Activated CD8-positive, alpha-beta memory T cell treated with anti-CD3 and anti-CD28 coated beads for 24 hours (primary cell): Measurements from ENCODE around the gene FYN.
"Not testable (repeated sequence)": the region's sequence is repeated elsewhere in the genome, so short reads cannot be mapped to it uniquely, and the experiment has no call there.

ENCODE experiments used
- DNase-seq: peaks from one replicate; pipeline ENCODE4 v3.0.0-alpha.2; 2020

The FYN gene

DNA sequence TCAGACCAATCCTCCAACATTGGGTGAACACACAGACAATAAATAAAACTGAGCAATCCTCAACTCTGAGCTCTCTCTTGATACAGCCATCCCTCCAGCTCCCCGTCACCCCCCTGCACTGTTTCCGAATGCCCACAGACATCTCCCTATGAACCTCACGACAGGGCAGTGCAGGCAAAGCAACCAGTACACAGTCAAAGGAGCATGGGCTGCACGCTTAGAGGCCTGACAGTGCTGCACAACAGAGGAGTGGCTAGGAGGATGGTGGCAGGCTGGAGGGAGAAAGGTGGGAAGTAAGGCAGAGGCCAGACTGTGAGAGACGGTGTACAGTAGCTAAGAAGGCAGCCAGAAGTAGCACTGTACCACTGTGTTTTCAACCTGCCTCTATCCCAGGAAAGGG lies 24.0 kb downstream of the FYN start:
- DNase-seq = no peak

DNA sequence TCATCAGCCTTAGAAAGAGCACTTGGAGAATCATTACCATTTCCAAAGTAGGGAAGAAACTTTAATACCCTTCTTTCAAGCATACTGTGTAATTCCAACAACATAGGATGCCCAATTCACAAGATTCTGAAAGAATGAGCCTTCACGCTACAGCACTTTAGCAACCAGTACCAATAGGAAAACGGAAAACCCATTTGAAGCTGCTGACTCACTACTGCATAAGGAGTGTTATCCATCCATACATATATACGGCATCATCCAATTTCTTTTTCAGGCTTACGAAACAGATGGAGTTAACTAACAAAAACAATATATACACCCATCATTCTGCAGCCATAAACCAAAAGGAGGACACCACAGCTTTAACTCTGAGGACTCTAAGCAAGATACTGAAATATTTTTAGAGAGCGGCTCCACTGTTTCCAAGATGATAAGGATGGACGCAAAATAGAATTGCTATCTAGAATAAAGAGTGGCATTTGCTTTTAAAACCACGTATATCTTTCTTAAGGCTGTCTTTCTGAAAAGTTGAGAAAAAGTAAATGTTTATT lies 24.9 kb downstream of the FYN start:
- DNase-seq = no peak

DNA sequence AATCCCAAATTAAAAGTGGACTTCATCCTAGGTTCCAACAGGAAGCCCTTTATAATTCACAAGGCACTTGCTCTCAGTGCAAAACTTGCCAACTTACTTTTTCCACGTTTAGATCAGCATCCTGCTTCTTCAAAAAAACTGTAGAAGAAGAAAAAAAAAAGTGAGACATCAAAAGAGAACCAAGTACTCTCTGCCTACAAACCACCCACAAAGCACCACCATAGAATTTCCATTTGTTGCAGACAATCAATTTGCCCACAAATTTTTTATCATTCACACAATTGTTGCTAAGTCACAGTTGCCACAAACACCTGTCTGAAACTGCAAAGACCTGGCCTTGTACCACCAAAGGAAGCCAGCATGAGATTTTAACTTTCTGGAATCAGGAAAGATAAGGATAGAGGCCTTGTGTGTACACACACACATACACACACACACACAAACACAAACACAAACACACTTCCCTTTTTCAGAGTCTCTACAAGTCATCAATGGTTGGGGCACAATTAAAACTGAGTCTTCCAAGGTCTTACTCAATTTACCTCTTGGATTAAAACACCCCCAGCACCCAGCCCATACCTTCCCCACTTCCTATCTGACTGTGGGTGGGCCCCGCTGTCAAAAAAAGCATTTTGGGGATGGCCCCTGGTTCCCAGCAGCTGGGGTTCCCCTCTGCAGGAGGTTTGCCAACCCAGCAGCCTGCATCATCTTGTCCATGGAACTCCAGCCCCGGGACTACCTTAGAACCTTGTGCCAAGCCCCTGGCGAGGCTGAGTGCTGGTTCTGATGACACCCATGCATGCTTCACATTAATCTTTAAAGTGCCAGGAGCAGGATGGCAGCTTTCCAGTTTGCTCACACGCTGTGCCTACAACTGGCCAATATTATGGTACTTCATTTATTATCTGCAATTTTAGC lies 26.5 kb downstream of the FYN start:
- no peak for DNase-seq

DNA sequence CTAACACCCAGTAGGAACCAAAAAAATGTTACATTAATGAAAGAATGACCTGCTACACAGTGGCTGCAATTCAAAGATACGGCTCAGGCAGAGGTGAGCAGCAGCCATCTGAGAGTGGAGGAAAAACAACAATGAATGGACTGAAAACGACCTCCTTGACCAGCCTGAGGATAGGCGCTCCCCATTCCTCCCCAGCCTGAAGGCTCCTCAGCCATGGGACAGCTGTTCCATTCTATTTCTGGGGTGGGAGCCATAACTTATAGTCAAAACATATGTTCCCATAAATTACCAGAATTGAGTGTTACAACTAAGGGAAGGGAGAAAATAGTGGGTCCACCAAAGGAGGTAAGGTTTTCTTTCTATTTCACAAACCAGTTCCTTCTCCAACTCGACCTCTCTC lies 27.2 kb downstream of the FYN start:
- no peak for DNase-seq

DNA sequence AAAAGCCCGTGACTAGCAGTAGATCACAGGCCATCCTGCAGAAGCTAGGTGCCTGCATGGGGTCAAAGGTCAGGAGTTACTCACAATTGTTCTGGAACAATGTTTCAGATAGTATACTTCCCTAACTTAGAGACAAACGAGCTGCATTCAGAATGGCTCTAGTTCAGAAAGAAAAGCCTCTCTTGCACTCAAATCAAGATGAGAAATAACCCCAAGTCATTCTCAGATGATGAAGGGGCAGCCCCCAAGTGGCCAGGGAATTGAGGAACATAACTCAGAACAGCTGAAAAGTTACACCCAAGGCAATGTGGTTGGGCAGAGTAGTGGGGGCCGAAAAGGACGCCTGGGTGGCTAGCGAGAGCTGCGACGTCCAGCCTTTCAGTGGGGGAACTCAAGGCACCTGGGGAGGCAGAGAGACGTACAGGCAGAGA lies 27.8 kb downstream of the FYN start:
- no peak for DNase-seq

DNA sequence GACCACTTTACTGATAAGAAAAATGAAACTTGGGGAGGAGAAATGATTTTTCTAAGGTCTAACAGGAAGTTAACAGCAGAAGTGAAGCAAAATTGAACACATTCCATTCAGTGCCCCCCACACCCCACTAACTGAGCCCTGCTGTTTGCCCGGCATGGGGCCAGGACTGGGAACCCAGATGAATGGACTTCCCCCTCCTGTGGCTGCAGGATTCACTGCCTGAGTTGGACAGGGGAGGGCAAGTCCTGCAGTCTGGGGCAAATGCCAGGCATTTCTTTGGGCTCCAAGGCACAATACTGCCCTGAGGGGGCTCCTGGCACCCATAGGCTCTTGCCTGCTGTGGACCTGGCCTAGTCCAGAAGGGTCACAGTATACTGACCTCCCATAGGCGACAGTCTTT lies 28.3 kb downstream of the FYN start:
- no peak for DNase-seq

DNA sequence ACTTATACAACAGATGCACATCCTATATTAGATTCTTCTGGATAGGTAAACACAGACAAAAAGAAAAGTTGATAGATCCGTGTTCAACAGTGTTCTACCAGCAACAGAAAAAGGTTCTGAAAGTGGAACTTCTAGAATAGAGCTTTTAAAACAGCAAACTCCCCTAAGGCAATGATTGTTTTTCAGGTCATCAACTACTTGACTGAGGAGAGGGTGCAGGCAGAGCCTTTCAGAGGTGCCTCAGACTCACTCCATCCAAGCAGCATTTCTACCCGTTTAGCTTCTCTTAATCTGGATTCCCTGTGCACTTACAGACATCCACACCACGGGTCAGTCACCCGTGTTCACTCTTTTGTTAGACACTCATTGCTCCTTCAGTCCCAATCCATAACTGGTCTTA lies 28.9 kb downstream of the FYN start:
- no peak for DNase-seq

DNA sequence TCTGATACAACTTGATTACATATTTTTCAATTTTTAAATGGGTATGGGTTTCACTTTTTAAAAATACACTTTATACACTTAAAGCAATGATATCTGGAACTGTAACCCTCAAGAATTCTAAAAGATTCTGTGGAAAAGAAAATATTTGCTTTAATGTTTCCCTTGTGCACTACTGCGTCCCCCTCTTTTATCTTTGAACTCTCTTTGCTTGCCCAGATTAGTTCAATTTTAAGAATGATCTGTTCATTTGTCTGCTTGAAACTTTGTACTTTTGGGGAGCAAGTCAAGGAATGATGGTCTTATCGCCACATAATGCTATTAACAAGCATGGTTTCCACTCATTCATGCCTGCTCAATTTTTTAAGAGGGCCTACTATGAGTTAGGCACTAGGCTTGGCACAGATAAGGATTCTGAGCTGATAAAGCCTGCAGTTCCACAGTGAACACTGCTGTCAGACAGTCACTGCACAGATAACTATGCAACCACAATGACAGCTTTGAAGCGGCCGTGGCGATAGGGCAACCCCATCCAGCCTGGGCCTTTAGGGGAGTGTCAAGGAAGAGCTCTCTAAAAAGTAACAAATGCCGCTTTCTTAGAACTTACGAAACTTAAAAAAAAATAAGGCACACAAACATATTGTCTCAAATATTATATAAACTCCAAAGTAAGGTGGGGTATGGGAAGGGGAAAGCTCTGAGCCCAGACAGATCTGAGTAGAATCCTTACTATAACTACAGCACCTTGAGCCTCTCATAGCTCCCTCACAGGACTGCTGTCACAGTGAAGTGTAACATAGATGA lies 29.7 kb downstream of the FYN start:
- no peak for DNase-seq

DNA sequence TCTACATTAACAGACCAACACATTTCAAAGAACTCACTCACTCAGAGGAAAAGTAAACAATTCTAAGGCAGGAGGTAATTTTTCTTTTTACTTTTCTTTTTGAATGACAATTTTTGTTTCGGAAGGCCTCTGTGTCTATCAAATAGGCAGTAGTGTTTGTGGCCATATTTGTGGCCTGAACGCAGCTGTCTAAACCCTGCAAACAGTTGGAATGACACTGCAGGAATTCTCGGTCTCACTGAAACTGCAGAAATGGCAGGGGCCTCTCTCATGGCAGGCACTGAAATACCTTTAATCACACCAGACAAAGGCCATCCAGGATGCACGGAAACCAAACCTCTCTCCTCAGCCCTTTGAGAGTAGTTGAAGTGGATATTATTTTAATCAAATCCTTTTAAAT lies 30.4 kb downstream of the FYN start:
- DNase-seq = no peak

DNA sequence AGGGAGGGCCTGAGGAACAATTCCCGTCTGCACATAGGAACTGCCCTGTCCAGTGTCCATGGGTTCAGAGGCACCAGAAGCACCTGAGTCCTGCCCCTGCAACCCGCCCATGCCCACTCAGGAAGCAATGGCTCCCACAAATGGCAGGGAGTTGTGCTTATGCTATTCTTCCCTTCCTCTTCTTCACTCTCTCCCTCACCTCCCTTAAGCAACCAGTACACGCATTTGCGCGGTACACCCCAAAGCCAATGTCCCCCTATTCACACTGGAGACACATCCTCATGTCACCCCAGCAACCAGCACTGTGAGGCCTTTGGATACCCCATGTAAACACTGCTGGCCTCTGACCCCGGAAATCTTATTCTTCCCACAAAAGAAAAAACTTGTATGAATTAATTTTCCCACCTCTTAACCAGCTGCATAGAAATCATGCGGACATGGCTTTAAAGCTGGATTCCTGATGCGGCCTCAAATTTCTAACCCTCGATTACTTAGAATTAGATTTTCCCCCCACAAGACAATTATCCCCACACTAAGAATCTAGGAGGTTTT lies 30.9 kb downstream of the FYN start:
- DNase-seq = no peak

DNA sequence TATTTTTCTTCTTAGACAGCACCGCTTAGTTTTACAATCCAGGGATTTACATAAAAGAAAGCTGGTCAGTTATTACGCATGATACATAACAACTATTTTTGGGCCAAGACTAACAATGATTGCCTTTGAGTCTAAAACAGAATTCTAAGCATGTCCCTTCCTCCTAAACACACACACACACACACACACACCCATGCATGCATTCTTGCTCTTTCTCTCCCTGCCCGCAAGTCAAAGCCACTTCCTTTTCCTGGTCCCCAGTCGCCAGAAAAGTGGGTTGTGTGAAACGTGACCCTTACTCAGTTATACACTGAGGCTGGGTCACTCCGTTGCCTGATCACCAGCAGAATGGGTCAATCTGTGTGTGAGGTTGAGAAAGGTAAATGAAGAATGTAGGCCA lies 31.4 kb downstream of the FYN start:
- no peak for DNase-seq

DNA sequence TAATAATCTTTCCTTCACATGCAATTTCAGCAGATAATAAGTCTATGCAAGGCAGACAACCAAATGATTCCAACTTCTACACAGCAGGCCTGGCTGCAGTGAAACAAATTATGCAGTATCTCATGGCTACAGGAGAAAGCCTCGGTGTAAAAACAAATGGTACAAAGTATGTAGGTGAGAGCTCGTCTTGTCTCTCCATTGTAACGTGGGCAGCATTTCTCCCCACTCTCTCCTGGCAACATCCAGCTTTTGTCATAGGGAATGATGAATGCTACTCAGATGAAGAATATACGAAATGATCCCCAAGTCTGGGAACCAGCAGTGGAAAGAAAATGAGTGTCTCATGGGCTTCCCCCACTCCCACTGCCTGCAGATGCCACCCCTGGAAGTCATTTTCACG lies 32.4 kb downstream of the FYN start:
- no peak for DNase-seq

DNA sequence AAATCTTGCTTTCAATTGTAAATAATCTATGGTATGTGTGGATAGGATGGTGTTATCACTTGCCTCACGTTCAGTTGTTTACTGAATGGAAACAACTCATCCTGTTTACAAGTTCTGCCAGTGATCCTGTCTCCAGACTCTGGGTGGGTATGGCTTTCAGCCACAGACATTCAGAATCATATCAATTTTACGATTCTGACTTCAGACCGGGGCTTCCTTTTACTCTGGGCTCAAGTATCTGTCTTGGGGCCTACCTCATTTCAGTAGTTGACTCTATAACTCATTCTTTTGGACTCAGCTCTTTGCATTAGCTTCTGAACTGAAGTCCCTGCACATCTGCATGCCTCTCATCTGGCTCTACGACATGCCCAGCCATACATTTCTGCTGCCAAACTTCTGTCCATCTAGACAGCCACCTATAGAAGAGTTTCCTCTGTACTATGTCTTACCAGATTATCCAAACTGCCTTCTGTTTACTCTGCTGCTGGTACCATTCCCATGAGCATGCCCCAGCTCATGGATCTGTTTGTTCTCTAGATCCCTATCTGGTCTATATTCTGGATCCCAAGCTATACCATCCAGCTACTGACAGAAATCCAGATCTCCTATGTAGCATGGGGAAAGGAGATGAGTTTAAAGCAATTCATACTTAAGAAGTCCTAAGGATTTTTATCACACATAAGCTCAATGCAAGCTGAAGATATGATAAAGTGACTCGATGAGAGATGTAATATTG lies 34.3 kb downstream of the FYN start:
- DNase-seq = no peak

DNA sequence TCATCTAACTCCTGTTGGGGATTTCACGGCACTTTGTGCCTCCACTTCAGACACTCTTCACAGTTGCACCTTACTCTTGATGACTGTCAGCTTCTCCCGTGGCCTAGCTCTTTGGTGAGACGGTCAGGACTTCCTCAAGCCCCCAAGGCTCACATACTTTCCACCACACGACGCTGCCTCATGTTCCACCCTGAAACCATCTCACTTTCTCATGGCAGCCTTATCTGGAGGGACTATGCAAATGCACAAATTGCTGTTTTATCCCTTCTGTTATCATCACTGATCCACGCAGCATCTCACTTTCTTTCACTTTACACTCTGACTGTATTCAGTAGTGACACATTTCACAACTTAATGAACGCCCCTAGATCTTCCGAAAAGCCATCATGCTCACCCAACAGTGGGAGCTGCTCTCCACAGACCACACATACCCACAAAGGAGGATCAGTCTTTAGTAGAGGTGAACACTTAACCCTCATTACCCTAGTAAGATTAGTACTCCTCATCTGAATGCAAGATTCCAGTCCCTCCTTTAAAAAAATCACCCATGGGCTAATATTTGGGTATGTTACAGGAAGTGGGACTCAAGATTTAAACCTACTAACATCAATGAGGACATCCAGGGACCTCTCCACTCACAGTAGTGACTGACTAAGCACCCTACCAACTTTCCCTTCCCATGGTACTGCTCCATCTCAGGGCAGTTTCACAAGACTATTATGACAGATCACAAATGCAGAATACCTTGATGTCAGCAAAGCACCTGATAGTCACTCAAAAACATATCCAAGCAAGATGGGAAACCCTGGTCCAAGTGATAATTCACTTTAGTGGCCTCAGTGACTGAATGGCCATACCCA lies 35.4 kb downstream of the FYN start:
- DNase-seq = peak; percentile 78

DNA sequence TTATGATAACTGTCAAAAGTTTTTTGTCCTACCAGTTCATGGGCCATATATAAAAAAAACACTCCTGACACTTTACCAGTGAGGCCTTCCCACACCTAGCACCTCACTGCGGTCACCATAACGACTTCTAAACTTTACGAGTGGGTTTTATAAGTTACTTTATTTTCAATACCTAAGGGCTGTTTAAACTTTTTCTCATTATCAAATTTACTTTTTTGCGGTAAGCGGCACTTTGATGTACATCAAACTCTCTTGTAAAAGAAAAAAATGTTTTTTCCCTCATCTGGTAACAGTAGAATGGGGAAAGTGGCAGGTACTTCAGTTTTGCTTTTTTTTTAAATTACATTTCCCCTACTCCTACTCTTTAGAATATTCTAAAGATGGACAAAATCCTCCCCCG lies 36.2 kb downstream of the FYN start:
- DNase-seq = no peak

DNA sequence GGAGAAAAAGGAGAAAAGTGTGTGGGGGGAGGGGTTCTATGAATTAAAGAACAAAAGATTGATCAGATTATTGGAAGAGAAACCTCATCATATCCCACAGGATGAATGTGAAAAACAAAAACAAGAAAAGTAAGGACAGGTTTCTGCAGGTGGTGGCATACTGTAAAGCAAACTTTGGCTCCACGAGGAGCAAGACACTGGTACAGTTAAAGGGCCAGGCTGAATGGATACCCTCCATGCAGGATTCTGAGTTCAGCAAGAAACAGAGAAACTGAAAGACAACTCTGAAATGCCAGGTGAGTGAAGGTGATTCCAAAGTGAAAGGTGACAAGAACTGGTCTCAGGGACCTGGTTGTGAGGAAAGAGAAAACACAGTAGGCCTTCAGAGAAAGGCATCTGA lies 37.4 kb downstream of the FYN start:
- no peak for DNase-seq

DNA sequence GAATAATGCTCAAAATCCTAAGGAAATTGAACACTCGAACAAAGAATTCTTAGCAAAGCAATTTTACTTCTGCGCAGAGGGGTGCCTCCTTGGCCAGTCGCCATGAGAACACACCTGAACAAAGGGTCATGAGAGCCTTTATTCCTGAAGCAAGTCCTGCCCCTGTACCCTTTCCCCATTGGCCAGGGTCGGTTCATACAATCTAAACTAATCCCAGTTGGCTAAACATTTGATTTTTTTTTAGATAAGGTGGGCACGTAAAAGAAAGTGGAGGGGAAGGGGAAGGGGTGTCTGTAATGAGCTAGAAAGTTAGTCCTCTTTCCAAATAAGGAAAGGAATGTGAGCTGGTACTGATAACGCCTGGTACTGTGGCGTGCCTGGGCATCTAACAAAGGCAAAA lies 37.9 kb downstream of the FYN start:
- not testable (repeated sequence) for DNase-seq

DNA sequence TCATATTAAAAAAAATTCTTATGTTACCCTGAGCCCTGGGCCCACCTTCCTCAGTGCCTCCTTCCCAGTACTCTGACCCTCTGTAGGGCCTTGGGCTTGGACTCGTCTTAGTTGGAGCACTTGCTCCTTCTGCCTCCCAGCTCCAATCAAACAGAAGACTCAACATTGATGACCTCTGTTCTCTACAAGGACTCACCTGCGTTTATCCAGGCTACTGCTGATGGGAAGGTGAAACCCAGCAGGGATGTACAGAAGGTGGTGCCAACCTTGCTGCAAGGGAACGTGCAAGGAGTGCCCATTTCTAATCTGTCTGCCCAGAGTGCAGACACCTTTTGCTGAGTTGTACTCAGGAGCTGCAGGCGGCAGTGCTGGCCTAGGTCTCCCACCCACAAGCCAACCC lies 38.9 kb downstream of the FYN start:
- no peak for DNase-seq

DNA sequence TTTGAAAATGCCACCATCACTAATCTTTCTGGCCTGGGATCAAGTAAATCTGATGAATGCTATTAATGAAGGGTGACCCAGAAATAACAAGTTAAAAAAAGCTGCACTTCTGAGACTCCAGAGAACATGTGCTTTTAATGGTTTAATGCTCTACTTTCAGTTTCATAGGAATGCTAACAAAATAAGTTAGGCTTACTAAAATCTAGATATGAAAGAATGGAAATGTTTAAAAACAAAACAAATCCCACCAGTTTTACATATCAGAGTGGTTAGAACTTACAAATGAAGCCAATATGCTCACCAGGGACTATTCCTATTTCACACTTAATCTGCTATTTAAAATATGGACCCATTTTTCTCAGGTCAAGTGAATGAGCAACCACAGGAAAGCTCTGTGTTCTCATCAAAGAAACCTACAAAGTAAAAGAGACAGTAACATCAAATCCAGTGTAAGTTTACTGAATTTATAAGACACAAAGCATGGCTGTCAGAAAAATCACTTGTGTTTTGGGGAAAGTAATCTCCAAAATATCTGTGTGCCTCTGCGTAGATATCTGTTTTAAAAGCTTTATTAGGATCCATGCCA lies 40.3 kb downstream of the FYN start:
- DNase-seq = no peak

DNA sequence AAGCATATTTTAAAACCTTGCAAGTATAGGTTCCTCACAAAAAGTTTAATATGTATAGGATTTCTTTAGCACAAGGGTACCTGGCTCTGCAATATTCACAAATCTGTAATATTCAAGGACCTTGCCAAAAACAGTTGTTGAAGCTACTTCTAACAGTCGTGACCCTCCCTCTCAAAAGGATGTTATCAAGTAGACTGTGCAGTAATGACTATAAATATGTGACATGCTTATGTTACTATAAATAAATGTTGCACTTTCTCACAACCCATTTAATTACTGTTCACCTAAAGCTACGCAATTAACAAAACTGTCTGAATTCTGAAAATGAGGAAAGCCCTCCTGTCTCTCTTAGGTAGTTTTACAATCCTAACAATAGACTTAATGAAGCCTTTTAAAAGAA lies 41.8 kb downstream of the FYN start:
- no peak for DNase-seq

DNA sequence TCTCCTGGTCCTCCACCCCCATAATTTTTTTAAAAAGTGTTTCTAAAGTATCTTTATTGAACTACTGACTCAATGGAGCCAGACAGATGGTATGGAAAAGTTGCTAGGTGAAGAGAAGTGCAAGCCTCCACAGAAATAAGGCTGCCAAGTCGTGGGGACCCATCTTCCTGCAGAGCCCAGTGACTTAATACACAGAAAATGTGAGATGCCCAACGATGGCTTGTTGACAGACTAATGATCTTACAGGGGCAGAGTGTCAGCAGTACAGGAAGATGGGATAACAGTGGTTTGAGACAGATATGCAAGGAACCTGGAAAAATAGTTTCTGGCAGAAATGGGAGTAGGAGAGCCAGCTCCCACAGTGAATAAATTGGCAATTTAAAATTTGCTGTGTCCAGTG lies 43.3 kb downstream of the FYN start:
- DNase-seq = no peak

DNA sequence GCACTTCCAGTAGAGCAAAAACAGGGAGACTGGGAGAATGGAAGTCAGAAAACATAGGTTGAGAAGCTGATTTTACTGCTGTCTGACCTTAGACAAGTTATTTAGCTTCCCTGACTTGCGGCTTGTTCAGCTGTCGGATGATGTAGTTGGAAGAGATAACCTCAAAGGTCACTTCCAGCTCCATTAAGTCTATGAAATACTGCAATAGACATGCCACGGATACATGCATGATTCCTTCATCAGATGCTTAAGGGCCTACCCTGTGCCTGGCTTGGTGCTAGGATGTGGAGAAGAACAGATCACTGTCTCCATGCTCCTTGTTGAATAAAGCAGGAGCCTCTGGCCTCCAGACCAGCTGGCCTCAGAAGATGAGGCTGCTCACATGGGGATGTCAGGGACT lies 43.7 kb downstream of the FYN start:
- no peak for DNase-seq
